A549 treated with dexamethasone at 1 μM for 4 hours (cell line): ENCODE results near the gene TRIM32. TPM values are rescaled to one million over a fixed set of nuclear protein-coding genes. Genes with fewer than 3 reads are reported as not detected.

ENCODE experiments used
- total RNA-seq: library from RNA; stranded (reverse); fragments of 200-300 nt; extraction: Qiagen RNA extraction; gene quantifications from 5 replicates; pipeline ENCODE4 v1.2.3, GENCODE V29; 2022

TRIM32 gene, protein sequence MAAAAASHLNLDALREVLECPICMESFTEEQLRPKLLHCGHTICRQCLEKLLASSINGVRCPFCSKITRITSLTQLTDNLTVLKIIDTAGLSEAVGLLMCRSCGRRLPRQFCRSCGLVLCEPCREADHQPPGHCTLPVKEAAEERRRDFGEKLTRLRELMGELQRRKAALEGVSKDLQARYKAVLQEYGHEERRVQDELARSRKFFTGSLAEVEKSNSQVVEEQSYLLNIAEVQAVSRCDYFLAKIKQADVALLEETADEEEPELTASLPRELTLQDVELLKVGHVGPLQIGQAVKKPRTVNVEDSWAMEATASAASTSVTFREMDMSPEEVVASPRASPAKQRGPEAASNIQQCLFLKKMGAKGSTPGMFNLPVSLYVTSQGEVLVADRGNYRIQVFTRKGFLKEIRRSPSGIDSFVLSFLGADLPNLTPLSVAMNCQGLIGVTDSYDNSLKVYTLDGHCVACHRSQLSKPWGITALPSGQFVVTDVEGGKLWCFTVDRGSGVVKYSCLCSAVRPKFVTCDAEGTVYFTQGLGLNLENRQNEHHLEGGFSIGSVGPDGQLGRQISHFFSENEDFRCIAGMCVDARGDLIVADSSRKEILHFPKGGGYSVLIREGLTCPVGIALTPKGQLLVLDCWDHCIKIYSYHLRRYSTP
- 19.0 to 24.2 TPM (median 22.3 TPM) in 5 replicates for total RNA-seq

DNA sequence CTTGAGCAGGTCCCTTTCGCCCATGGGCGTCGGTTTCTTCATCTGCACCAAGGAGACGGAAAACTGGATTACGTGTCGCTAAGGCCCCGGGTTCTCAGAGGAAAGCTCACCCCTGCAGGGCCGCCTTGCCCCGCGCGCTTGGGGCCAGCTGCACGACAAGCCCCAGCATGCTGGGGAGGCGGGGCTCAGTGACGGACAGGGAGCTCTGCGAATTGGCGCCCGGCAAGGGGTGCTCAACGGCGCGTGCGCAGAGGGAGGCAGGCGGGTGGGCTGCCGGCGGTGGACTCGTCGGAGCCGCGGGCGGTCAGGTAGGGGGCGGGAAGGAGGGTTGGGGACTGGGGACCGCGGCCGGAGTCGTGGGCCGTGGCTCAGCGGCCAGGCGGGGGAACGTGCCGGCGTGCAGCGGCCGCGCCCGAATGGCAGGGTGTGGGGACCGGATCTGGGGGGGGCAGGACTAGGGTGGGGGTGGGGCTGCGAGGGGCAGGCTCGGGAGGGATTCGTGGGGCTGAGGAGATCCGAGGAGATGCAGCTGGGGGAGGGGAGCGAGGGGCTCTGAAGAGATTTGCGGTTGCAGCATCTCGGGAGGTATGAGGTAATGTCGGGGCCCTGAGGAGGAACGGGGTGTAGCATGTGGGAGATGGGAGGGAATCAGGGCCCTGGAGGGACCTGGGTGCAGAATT is at the start of gene TRIM32:
TSS of gene TRIM32 (plus strand) at position 232 of the 680 bp plus-strand sequence. CDS start 10,438 bp downstream, outside the sequence.

